GM20000 (cell line): ENCODE measurements around the gene AKAP11.
"Not testable (repeated sequence)": the region's sequence is repeated elsewhere in the genome, so short reads cannot be mapped to it uniquely, and the experiment has no call there.

ENCODE experiments used
- DNase-seq: peaks from one replicate; pipeline ENCODE4 v3.0.0; 2012; ENCODE audit warnings: low spot score
- TF ChIP-seq, protein P1 (sequence below): IDR thresholded peaks from 2 replicates; pipeline ENCODE4 v1.5.1; 2012; ENCODE audit warnings: mild to moderate bottlenecking, control low read depth; ENCODE audit errors: extremely low read depth, missing control alignments

Gene AKAP11, protein sequence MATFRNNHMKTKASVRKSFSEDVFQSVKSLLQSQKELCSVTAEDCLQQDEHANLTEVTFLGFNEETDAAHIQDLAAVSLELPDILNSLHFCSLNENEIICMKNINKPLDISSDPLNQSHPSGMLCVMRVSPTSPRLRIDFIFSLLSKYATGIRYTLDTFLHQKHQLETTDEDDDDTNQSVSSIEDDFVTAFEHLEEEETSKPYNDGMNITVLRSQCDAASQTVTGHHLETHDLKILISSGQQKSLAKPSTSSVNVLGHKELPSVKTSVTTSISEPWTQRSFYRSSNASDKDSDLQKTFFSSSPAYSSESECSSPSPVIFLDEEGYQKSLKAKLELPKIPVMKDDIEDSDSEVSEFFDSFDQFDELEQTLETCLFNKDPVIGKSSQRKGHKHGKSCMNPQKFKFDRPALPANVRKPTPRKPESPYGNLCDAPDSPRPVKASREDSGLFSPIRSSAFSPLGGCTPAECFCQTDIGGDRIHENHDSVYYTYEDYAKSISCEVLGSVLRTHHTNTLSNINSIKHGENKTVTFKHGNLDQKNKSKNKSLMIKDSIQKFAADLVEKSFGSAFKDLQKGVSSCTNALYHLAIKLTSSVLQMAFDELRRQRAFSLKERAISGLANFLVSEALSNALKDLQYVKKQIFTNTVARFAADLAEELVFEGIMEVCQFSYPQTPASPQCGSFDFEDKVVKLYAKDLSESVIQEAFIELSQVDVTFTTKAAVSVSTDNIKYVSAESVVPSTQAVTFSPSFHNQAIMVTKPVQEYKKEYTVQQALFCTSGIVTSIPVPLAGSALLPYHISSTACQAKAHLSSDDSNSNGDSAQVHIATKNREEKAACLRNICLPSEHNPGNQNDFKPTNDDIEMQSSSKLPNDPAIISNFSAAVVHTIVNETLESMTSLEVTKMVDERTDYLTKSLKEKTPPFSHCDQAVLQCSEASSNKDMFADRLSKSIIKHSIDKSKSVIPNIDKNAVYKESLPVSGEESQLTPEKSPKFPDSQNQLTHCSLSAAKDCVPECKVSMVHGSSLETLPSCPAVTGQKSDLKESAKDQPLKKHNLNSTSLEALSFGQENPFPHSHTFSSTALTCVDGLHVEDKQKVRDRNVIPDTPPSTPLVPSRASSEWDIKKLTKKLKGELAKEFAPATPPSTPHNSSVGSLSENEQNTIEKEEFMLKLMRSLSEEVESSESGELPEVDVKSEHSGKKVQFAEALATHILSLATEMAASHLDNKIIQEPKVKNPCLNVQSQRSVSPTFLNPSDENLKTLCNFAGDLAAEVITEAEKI (N-terminal part only)

DNA sequence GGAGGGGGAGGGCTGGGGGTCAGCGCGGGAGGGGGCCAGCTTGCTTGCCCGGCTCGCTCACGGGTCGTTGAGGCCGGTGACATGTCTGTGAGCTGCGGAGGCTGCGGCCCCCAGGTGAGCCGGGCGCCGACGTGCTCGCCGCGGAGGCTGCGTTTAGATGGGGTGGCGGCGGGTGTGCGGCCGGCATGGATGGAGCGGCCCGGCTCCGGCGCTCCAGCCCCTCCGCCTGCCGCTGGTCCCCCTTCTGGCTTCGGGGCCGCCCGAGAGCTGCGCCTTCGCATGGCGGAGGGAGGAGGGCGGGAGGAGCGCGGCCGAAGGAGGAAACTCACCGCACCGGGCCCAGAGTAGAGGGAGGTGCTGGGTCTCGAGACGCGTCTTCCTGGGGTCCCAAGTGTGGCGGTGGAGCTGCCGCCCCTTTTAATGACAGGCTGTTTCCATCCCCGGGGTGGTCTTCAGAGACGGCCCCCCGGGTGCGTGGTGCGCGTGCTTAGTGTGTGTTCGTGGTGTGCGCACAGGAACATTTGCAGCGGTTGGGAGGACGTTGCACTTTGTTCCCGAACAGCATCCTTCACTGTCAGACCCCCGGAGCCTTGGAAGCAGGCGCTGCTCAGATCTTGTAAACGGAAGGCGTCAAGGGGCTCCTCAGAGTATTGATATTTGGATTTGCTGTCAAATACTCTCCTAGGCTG lies at the start of gene AKAP11:
TSS of gene AKAP11 (plus strand) at position 38 of the 689 bp plus-strand sequence. CDS start 14,197 bp downstream, outside the sequence.
- no peak for DNase-seq
- TF ChIP-seq, protein P1, sequence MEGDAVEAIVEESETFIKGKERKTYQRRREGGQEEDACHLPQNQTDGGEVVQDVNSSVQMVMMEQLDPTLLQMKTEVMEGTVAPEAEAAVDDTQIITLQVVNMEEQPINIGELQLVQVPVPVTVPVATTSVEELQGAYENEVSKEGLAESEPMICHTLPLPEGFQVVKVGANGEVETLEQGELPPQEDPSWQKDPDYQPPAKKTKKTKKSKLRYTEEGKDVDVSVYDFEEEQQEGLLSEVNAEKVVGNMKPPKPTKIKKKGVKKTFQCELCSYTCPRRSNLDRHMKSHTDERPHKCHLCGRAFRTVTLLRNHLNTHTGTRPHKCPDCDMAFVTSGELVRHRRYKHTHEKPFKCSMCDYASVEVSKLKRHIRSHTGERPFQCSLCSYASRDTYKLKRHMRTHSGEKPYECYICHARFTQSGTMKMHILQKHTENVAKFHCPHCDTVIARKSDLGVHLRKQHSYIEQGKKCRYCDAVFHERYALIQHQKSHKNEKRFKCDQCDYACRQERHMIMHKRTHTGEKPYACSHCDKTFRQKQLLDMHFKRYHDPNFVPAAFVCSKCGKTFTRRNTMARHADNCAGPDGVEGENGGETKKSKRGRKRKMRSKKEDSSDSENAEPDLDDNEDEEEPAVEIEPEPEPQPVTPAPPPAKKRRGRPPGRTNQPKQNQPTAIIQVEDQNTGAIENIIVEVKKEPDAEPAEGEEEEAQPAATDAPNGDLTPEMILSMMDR = no peak

DNA sequence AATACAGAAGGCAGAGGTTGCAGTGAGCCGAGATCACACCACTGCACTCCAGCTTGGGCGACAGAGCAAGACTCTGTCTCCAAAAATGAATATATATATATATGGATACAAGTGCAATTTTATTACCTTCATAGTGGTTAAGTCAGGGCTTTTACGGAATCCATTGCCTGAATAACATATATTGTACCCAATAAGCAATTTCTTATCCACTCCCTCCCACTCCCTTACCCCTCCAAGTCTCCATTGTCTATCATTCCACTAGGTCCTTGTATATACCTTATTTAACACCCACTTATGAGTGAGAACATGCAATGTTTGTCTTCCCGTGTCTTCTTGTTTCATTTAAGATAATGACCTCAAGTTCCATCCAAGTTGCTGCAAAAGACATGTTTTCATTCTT lies 48.3 kb upstream of the AKAP11 start:
- no peak for DNase-seq
- TF ChIP-seq, protein P1 = no peak

- no peak for DNase-seq
- TF ChIP-seq, protein P1 = no peak
Observed at GRCh38 chr13:42225051-42225450, 46.9 kb upstream of the AKAP11 start.

DNA sequence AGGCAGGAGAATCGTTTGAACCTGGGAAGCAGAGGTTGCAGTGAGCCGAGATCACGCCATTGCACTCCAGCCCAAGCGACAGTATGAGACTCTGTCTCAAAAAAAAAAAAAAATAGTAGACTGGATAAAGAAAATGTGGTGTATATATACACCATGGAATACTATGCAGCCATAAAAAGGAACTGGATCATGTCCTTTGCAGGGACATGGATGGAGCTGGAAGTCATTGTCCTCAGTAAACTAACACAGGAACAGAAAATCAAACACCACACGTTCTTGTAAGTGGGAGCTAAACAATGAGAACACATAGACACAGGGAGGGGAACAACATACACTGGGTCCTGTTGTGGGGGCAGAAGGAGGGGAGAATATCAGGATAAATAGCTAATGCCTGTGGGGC lies 45.2 kb upstream of the AKAP11 start:
- DNase-seq = not testable (repeated sequence)

DNA sequence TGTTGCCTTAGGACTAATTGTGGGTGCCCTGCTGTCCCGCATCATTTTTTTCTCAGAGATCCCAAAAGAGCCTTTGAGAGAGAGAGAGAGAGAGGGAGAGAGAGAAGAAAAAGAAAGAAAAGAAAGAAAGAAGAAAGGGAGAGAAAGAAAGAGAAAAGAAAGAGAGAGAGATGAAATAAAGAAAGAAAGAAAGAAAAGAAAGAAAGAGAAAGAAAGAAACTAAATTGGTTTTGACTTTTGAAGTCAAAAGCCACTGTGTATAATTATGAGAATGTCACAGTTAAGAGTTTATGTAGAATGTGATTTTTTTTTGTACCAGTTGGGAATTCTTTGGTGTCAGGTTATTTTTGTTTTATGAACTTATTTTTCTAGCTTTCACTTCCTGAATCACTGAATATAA lies 43.4 kb upstream of the AKAP11 start:
- DNase-seq = no peak
- TF ChIP-seq, protein P1 = no peak

DNA sequence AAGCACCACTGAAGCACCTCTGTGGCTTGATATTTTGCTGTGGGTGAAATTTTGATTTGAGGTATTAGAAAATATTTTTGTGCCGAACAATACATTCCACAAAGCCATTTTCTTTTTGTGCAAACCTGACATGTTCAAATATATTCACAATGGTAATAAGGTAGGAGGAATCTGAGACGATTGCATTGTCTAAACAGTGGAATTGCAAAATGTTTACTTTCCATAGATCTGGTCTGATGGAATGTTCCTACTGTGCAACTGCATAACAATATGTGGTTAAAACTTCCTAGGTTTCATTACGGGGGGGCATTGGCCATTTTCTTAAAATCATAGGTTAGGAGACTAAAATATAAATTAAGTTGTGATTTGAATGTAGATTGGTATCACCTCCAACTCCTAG lies 42.7 kb upstream of the AKAP11 start:
- DNase-seq = no peak
- TF ChIP-seq, protein P1 = no peak

DNA sequence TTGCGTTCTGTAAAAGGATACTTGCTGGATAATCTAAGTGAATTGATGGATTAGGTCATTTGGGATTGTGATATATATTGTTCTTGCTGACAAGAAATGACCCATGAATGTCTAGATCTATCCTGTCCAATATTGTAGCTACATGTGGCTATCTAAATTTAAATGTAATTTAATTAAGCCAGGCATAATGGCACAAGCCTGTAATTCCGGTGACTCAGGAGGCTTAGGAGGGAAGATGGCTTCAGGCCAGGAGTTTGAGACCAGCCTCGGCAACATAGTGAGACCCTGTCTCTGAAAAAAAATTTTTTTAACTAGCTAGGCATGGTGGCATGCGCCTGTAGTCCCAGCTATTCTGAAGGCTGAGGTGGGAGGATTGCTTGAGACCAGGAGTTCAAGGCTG lies 39.3 kb upstream of the AKAP11 start:
- DNase-seq = no peak
- TF ChIP-seq, protein P1 = no peak
